HEK293 (cell line): ENCODE measurements around the gene ANKRD40.

Experiments
- AEBP2 ChIP-seq: fragments of 450-650 bp; formaldehyde crosslinking; IDR thresholded peaks from 2 replicates; pipeline ENCODE4 v1.5.1; 2016; ENCODE audit warnings: missing biosample characterization, missing genetic modification characterization, borderline replicate concordance
- BCL11A ChIP-seq: fragments of 450-650 bp; formaldehyde crosslinking; IDR thresholded peaks from 2 replicates; pipeline ENCODE4 v1.5.1; 2016; ENCODE audit warnings: low read depth, missing biosample characterization, missing genetic modification characterization
- GLIS2 ChIP-seq: fragments of 450-650 bp; formaldehyde crosslinking; IDR thresholded peaks from 2 replicates; pipeline ENCODE4 v1.5.1; 2016; ENCODE audit warnings: missing biosample characterization, missing genetic modification characterization
- SP7 ChIP-seq: fragments of 450-650 bp; formaldehyde crosslinking; IDR thresholded peaks from 2 replicates; pipeline ENCODE4 v1.5.1; 2016; ENCODE audit warnings: missing biosample characterization, missing genetic modification characterization
- TRIM28 ChIP-seq: IDR thresholded peaks from 2 replicates; pipeline ENCODE4 v1.6.1; 2011; ENCODE audit warnings: low read length, control low read depth, borderline replicate concordance
- YY1 ChIP-seq: fragments of 450-650 bp; formaldehyde crosslinking; IDR thresholded peaks from 2 replicates; pipeline ENCODE4 v1.5.1; 2018; ENCODE audit warnings: missing biosample characterization, missing genetic modification characterization
- ZBTB1 ChIP-seq: fragments of 450-650 bp; formaldehyde crosslinking; IDR thresholded peaks from 2 replicates; pipeline ENCODE4 v1.5.1; 2016; ENCODE audit warnings: missing biosample characterization, missing genetic modification characterization
- ZBTB10 ChIP-seq: fragments of 450-650 bp; formaldehyde crosslinking; IDR thresholded peaks from 2 replicates; pipeline ENCODE4 v1.5.1; 2016; ENCODE audit warnings: missing biosample characterization, missing genetic modification characterization
- ZBTB20 ChIP-seq: fragments of 450-650 bp; formaldehyde crosslinking; IDR thresholded peaks from 2 replicates; pipeline ENCODE4 v1.5.1; 2016; ENCODE audit warnings: missing biosample characterization, missing genetic modification characterization
- ZBTB21 ChIP-seq: fragments of 450-650 bp; formaldehyde crosslinking; IDR thresholded peaks from 2 replicates; pipeline ENCODE4 v1.5.1; 2017; ENCODE audit warnings: missing biosample characterization, missing genetic modification characterization
- ZNF138 ChIP-seq: fragments of 450-650 bp; formaldehyde crosslinking; IDR thresholded peaks from 2 replicates; pipeline ENCODE4 v1.5.1; 2016; ENCODE audit warnings: missing biosample characterization, missing genetic modification characterization, borderline replicate concordance
- ZNF140 ChIP-seq: fragments of 450-650 bp; formaldehyde crosslinking; IDR thresholded peaks from 2 replicates; pipeline ENCODE4 v1.5.1; 2016; ENCODE audit warnings: missing biosample characterization, missing genetic modification characterization
- ZNF146 ChIP-seq: fragments of 450-650 bp; formaldehyde crosslinking; IDR thresholded peaks from 2 replicates; pipeline ENCODE4 v1.5.1; 2016; ENCODE audit warnings: missing biosample characterization, missing genetic modification characterization
- ZNF174 ChIP-seq: fragments of 450-650 bp; formaldehyde crosslinking; IDR thresholded peaks from 2 replicates; pipeline ENCODE4 v1.5.0; 2017; ENCODE audit warnings: missing biosample characterization, mild to moderate bottlenecking, missing genetic modification characterization
- ZNF175 ChIP-seq: fragments of 450-650 bp; formaldehyde crosslinking; IDR thresholded peaks from 2 replicates; pipeline ENCODE4 v1.5.1; 2016; ENCODE audit warnings: missing biosample characterization, missing genetic modification characterization
- ZNF19 ChIP-seq: fragments of 450-650 bp; formaldehyde crosslinking; IDR thresholded peaks from 2 replicates; pipeline ENCODE4; 2016; ENCODE audit warnings: missing biosample characterization, missing genetic modification characterization, low read depth
- ZNF223 ChIP-seq: fragments of 450-650 bp; formaldehyde crosslinking; IDR thresholded peaks from 2 replicates; pipeline ENCODE4 v1.5.1; 2016; ENCODE audit warnings: missing biosample characterization, missing genetic modification characterization
- ZNF274 ChIP-seq, 2 experiments: fragments of 200-500 bp in 1 of 2; fragments of 450-650 bp in 1 of 2; sonication (Bioruptor generic) in 1 of 2; formaldehyde crosslinking in 1 of 2; IDR thresholded peaks; 2 replicates each; pipeline versions ENCODE4 v1.5.1 to v1.6.1; 2014 to 2016; ENCODE audit warnings: borderline replicate concordance in 1 of 2, inconsistent platforms in 1 of 2, low read length in 1 of 2, missing biosample characterization in 1 of 2, missing genetic modification characterization in 1 of 2
- ZNF292 ChIP-seq: fragments of 450-650 bp; formaldehyde crosslinking; IDR thresholded peaks from 2 replicates; pipeline ENCODE4 v1.5.1; 2016; ENCODE audit warnings: low read depth, missing biosample characterization, missing genetic modification characterization, borderline replicate concordance
- ZNF391 ChIP-seq: fragments of 450-650 bp; formaldehyde crosslinking; IDR thresholded peaks from 2 replicates; pipeline ENCODE4 v1.5.1; 2016; ENCODE audit warnings: low read depth, missing biosample characterization, missing genetic modification characterization, borderline replicate concordance
- ZNF48 ChIP-seq: fragments of 450-650 bp; formaldehyde crosslinking; IDR thresholded peaks from 2 replicates; pipeline ENCODE4 v1.5.1; 2016; ENCODE audit warnings: missing biosample characterization, missing genetic modification characterization
- ZNF555 ChIP-seq: fragments of 450-650 bp; formaldehyde crosslinking; conservative IDR thresholded peaks from 2 replicates; pipeline ENCODE4 v1.5.1; 2017; ENCODE audit warnings: missing biosample characterization, mild to moderate bottlenecking, missing genetic modification characterization, inconsistent platforms
- ZNF558 ChIP-seq: fragments of 450-650 bp; formaldehyde crosslinking; IDR thresholded peaks from 2 replicates; pipeline ENCODE4 v1.5.1; 2016; ENCODE audit warnings: missing biosample characterization, missing genetic modification characterization
- ZNF561 ChIP-seq: fragments of 450-650 bp; IDR thresholded peaks from 2 replicates; pipeline ENCODE4 v1.5.1; 2018; ENCODE audit warnings: missing biosample characterization, missing genetic modification characterization, borderline replicate concordance
- ZNF580 ChIP-seq: fragments of 450-650 bp; formaldehyde crosslinking; IDR thresholded peaks from 2 replicates; pipeline ENCODE4 v1.5.1; 2016; ENCODE audit warnings: missing biosample characterization, missing genetic modification characterization
- ZNF623 ChIP-seq: fragments of 450-650 bp; formaldehyde crosslinking; IDR thresholded peaks from 2 replicates; pipeline ENCODE4 v1.5.1; 2016; ENCODE audit warnings: missing biosample characterization, missing genetic modification characterization
- ZNF658 ChIP-seq: fragments of 450-650 bp; formaldehyde crosslinking; IDR thresholded peaks from 2 replicates; pipeline ENCODE4; 2016; ENCODE audit warnings: missing biosample characterization, missing genetic modification characterization
- ZNF664 ChIP-seq: fragments of 450-650 bp; formaldehyde crosslinking; IDR thresholded peaks from 2 replicates; pipeline ENCODE4 v1.5.1; 2016; ENCODE audit warnings: missing biosample characterization, missing genetic modification characterization
- ZNF777 ChIP-seq: fragments of 450-650 bp; formaldehyde crosslinking; IDR thresholded peaks from 2 replicates; pipeline ENCODE4 v1.5.1; 2017; ENCODE audit warnings: missing biosample characterization, missing genetic modification characterization, borderline replicate concordance
- ZNF792 ChIP-seq: fragments of 450-650 bp; formaldehyde crosslinking; IDR thresholded peaks from 2 replicates; pipeline ENCODE4 v1.5.1; 2016; ENCODE audit warnings: missing biosample characterization, missing genetic modification characterization
- ZSCAN23 ChIP-seq: fragments of 450-650 bp; formaldehyde crosslinking; IDR thresholded peaks from 2 replicates; pipeline ENCODE4 v1.5.1; 2016; ENCODE audit warnings: missing biosample characterization, missing genetic modification characterization
- ZSCAN30 ChIP-seq: fragments of 450-650 bp; IDR thresholded peaks from 2 replicates; pipeline ENCODE4 v1.5.1; 2018; ENCODE audit warnings: missing biosample characterization, mild to moderate bottlenecking, missing genetic modification characterization, moderate library complexity
- TF ChIP-seq, protein P1 (sequence below): fragments of 450-650 bp; formaldehyde crosslinking; IDR thresholded peaks from 2 replicates; pipeline ENCODE4 v1.5.1; 2016; ENCODE audit warnings: missing biosample characterization, missing genetic modification characterization
- TF ChIP-seq, protein P2 (sequence below): IDR thresholded peaks from 2 replicates; pipeline ENCODE4 v1.6.1; 2011; ENCODE audit warnings: mild to moderate bottlenecking, low read depth, low read length, borderline replicate concordance

ANKRD40 gene

DNA sequence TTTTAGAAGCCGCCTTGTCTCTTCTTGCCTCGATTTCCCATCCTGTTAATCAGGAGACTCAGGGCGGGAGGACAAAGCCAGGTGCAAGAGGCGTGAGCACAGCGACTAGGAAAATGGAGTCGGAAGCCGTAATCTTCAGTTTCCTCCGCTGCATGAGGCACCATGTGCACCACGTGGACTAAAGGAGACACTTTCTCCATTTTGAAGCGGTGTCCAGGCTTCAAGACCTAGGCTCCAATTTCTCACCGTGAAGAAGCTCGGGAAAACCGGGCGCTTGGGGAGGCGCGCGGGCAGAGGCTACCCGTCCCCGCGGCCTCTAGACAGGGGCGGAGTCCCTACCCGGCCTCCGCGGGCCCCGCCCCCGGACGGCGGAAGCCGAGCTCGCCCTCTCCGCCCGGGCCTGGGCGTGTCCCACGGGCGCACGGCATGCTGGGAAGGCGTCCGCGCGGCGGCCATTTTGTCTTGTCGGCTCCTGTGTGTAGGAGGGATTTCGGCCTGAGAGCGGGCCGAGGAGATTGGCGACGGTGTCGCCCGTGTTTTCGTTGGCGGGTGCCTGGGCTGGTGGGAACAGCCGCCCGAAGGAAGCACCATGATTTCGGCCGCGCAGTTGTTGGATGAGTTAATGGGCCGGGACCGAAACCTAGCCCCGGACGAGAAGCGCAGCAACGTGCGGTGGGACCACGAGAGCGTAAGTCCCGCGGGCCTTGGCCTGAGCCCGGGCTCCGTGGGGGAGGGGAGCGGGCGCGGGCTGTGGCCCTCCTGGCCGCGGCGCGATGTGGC is 11.6 kb upstream of the ANKRD40 start, which contains the start of gene LUC7L3 (continued):
- TF ChIP-seq ZNF561 (tag by site-specific recombination) (peak; percentile 87), ZNF138 (no peak), GLIS2 (tag by site-specific recombination) (peak; percentile 67; the same call in 1 of the 2 replicates), YY1 (tag by site-specific recombination) (peak; percentile 87; the same call in 1 of the 2 replicates), ZBTB21 (no peak), ZNF48 (tag by site-specific recombination) (no peak), TRIM28 (no peak), ZNF658 (no peak), ZNF391 (peak; percentile 50; the same call in 1 of the 2 replicates), ZNF19 (tag by site-specific recombination) (no peak), ZNF223 (tag by site-specific recombination) (peak; percentile 54), SP7 (peak; percentile 85; the same call in 1 of the 2 replicates), ZNF555 (no peak), ZBTB20 (peak; percentile 95), ZNF292 (tag by site-specific recombination) (no peak), ZNF580 (tag by site-specific recombination) (peak; percentile 55; the same call in 1 of the 2 replicates), BCL11A (0 out of 2 replicates have a peak, but pooled peaks have one; percentile 20), ZSCAN30 (tag by site-specific recombination) (peak; percentile 66), ZNF175 (tag by site-specific recombination) (no peak), ZNF777 (tag by site-specific recombination) (no peak), ZBTB1 (no peak), ZBTB10 (tag by site-specific recombination) (no peak), ZNF623 (tag by site-specific recombination) (no peak; the same call in 1 of the 2 replicates), ZNF274 (IDR thresholded peaks at IDR 0.05; ENCODE audit: low read length) (no peak), ZNF274 (tag by site-specific recombination; IDR thresholded peaks at IDR 0.05; ENCODE audit: borderline replicate concordance) (no peak), ZNF558 (tag by site-specific recombination) (no peak), ZNF140 (tag by site-specific recombination) (no peak), ZSCAN23 (tag by site-specific recombination) (no peak), ZNF146 (no peak; the same call in 1 of the 2 replicates), ZNF664 (tag by site-specific recombination) (no peak), AEBP2 (tag by site-specific recombination) (no peak), ZNF174 (tag by site-specific recombination) (no peak), ZNF792 (no peak)
- TF ChIP-seq, protein P1, sequence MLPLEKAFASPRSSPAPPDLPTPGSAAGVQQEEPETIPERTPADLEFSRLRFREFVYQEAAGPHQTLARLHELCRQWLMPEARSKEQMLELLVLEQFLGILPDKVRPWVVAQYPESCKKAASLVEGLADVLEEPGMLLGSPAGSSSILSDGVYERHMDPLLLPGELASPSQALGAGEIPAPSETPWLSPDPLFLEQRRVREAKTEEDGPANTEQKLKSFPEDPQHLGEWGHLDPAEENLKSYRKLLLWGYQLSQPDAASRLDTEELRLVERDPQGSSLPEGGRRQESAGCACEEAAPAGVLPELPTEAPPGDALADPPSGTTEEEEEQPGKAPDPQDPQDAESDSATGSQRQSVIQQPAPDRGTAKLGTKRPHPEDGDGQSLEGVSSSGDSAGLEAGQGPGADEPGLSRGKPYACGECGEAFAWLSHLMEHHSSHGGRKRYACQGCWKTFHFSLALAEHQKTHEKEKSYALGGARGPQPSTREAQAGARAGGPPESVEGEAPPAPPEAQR = no peak
- TF ChIP-seq, protein P2, sequence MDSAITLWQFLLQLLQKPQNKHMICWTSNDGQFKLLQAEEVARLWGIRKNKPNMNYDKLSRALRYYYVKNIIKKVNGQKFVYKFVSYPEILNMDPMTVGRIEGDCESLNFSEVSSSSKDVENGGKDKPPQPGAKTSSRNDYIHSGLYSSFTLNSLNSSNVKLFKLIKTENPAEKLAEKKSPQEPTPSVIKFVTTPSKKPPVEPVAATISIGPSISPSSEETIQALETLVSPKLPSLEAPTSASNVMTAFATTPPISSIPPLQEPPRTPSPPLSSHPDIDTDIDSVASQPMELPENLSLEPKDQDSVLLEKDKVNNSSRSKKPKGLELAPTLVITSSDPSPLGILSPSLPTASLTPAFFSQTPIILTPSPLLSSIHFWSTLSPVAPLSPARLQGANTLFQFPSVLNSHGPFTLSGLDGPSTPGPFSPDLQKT = no peak
